Measurements from ENCODE around the gene LDLRAP1.
A peak's percentile ranks its signal among the peaks of the same experiment; 100 is the strongest.

LDLRAP1 gene

GRCh38 chr1:25563330-25564215 lies 20.2 kb downstream of the LDLRAP1 start:
- no peak for DNase-seq

GRCh38 chr1:25564777-25565574 lies 21.6 kb downstream of the LDLRAP1 start:
- DNase-seq = peak; percentile 38

- no peak for DNase-seq
Observed at GRCh38 chr1:25565626-25566025, 22.2 kb downstream of the LDLRAP1 start.

- no peak for DNase-seq
Observed at GRCh38 chr1:25566176-25566729, 22.8 kb downstream of the LDLRAP1 start.

- DNase-seq = peak; percentile 69
Observed at GRCh38 chr1:25566730-25567341, 23.4 kb downstream of the LDLRAP1 start.

GRCh38 chr1:25567710-25568089 lies 24.3 kb downstream of the LDLRAP1 start:
- no peak for DNase-seq

- DNase-seq = no peak
Observed at GRCh38 chr1:25568090-25568833, 24.9 kb downstream of the LDLRAP1 start.

GRCh38 chr1:25568834-25569596 lies 25.6 kb downstream of the LDLRAP1 start:
- DNase-seq = peak; percentile 50

- DNase-seq = no peak
Observed at GRCh38 chr1:25569597-25570396, 26.4 kb downstream of the LDLRAP1 start.

GRCh38 chr1:25570798-25571521 lies 27.6 kb downstream of the LDLRAP1 start:
- no peak for DNase-seq

- DNase-seq = no peak
Observed at GRCh38 chr1:25571522-25571970, 28.1 kb downstream of the LDLRAP1 start.

GRCh38 chr1:25572107-25572506 lies 28.7 kb downstream of the LDLRAP1 start:
- no peak for DNase-seq

- DNase-seq = peak; percentile 58
Observed at GRCh38 chr1:25572708-25573590, 29.5 kb downstream of the LDLRAP1 start.

GRCh38 chr1:25573591-25573930 lies 30.2 kb downstream of the LDLRAP1 start:
- no peak for DNase-seq

- DNase-seq = no peak
Observed at GRCh38 chr1:25573961-25574360, 30.6 kb downstream of the LDLRAP1 start.

- no peak for DNase-seq
Observed at GRCh38 chr1:25575191-25575590, 31.8 kb downstream of the LDLRAP1 start.

GRCh38 chr1:25576459-25577133 lies 33.2 kb downstream of the LDLRAP1 start:
- no peak for DNase-seq

- DNase-seq = no peak
Observed at GRCh38 chr1:25577134-25577920, 33.9 kb downstream of the LDLRAP1 start.
